Astrocyte (in vitro differentiated cells and primary cell): Measurements from ENCODE around the gene CSTF1. TPM values are rescaled to one million over a fixed set of nuclear protein-coding genes. Genes with fewer than 3 reads are reported as not detected.

Experiments used
- DNase-seq: peaks from one replicate; pipeline ENCODE4 v3.0.0-alpha.2; 2010; ENCODE audit warnings: low read depth
- FAIRE-seq: peaks from 2 replicates; lab custom pipeline; 2011; peaks lifted over from hg19 to GRCh38; lab: Jason Lieb, UNC
- H2AFZ ChIP-seq: 2 replicates; pipeline ENCODE4 v1.6.0; 2012; ENCODE audit warnings: low read depth, low read length, inconsistent platforms
- H3K27ac ChIP-seq: 2 replicates; pipeline ENCODE4 v1.5.1; 2011; ENCODE audit warnings: low read depth, low read length, inconsistent platforms
- H3K27me3 ChIP-seq: 2 replicates; pipeline ENCODE4 v1.6.0; 2011; ENCODE audit warnings: low read length, inconsistent platforms; ENCODE audit not compliant: insufficient read depth
- H3K36me3 ChIP-seq: 2 replicates; pipeline ENCODE4 v1.5.1; 2011; ENCODE audit warnings: low read length, inconsistent platforms; ENCODE audit not compliant: insufficient read depth
- H3K4me1 ChIP-seq: 2 replicates; pipeline ENCODE4 v1.5.1; 2011; ENCODE audit warnings: low read length, inconsistent platforms; ENCODE audit not compliant: insufficient read depth
- H3K4me2 ChIP-seq: 2 replicates; pipeline ENCODE4 v1.6.0; 2012; ENCODE audit warnings: low read length, inconsistent platforms
- H3K4me3 ChIP-seq: 2 replicates; pipeline ENCODE4 v1.5.1; 2011; ENCODE audit warnings: low read depth, mild to moderate bottlenecking, low read length, inconsistent platforms; ENCODE audit not compliant: insufficient read depth
- H3K79me2 ChIP-seq: 2 replicates; pipeline ENCODE4 v1.6.0; 2012; ENCODE audit warnings: mild to moderate bottlenecking, low read length, inconsistent platforms; ENCODE audit not compliant: insufficient read depth
- H3K9ac ChIP-seq: 2 replicates; pipeline ENCODE4 v1.6.0; 2012; ENCODE audit warnings: mild to moderate bottlenecking, low read length, inconsistent platforms
- H3K9me3 ChIP-seq: 2 replicates; pipeline ENCODE4 v1.5.1; 2012; ENCODE audit warnings: low read depth, mild to moderate bottlenecking, low read length, inconsistent platforms; ENCODE audit not compliant: insufficient read depth
- H4K20me1 ChIP-seq: 2 replicates; pipeline ENCODE4 v1.6.0; 2012; ENCODE audit warnings: low read length, inconsistent platforms; ENCODE audit not compliant: insufficient read depth
- H3K27ac Mint-ChIP-seq: one replicate; pipeline ENCODE4 v1.8.0; 2021; ENCODE audit warnings: mild to moderate bottlenecking, mixed read lengths; ENCODE audit not compliant: unreplicated experiment
- H3K27me3 Mint-ChIP-seq: one replicate; pipeline ENCODE4 v1.8.0; 2021; ENCODE audit warnings: low read depth, mixed read lengths; ENCODE audit not compliant: unreplicated experiment
- H3K36me3 Mint-ChIP-seq: one replicate; pipeline ENCODE4 v1.8.0; 2021; ENCODE audit warnings: low read depth, mixed read lengths; ENCODE audit not compliant: unreplicated experiment
- H3K4me1 Mint-ChIP-seq: one replicate; pipeline ENCODE4 v1.8.0; 2021; ENCODE audit warnings: low read depth, mixed read lengths; ENCODE audit not compliant: unreplicated experiment
- H3K4me3 Mint-ChIP-seq: one replicate; pipeline ENCODE4 v1.8.0; 2021; ENCODE audit warnings: mild to moderate bottlenecking, moderate library complexity, mixed read lengths; ENCODE audit not compliant: unreplicated experiment
- H3K9me3 Mint-ChIP-seq: one replicate; pipeline ENCODE4 v1.8.0; 2021; ENCODE audit warnings: mild to moderate bottlenecking, mixed read lengths; ENCODE audit not compliant: unreplicated experiment
- EZH2 ChIP-seq: IDR thresholded peaks from 2 replicates; pipeline ENCODE4 v1.6.1; 2012; ENCODE audit warnings: mild to moderate bottlenecking, low read length, inconsistent platforms; ENCODE audit not compliant: insufficient read depth
- total RNA-seq: library from RNA; stranded (reverse); gene quantifications from 2 replicates; pipeline ENCODE4 v1.2.1, GENCODE V29; 2021
- TF ChIP-seq, protein P1 (sequence below): IDR thresholded peaks from 2 replicates; pipeline ENCODE4 v1.5.1; 2011; ENCODE audit warnings: low read depth, mild to moderate bottlenecking, inconsistent platforms, low read length, moderate library complexity; ENCODE audit not compliant: insufficient read depth

Gene CSTF1
- total RNA-seq, 1 donor from 2014 or later: 30.3 TPM

DNA sequence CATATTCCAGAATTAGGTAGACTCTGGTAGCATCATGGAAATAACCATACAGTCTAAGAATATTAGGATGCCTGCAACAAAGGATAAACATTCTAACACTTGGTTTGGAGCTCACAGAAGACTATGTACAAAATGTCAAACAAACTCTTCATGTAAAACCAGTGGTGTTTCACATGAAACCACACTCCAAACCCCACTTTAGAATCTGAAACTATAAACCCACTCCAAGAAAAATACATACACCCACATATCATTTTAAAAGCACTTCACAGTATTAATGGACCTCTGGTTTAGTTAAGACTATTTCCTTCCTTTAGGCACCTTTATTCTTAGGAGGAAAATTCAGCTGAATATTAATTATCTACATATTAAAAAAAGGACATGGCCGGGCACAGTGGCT lies 10.9 kb upstream of the CSTF1 start:
- H4K20me1 ChIP-seq: peaks cover 8% of the 10 kb centered on the region
- Mint-ChIP-seq H3K27me3 (no peaks in the 10 kb centered on the region), H3K36me3 (peaks cover 3% of the 10 kb centered on the region), H3K27ac (no peak overlapping the region), H3K4me3 (no peak overlapping the region), H3K9me3 (no peaks in the 10 kb centered on the region), H3K4me1 (peaks cover 5% of the 10 kb centered on the region)
- TF ChIP-seq, protein P1, sequence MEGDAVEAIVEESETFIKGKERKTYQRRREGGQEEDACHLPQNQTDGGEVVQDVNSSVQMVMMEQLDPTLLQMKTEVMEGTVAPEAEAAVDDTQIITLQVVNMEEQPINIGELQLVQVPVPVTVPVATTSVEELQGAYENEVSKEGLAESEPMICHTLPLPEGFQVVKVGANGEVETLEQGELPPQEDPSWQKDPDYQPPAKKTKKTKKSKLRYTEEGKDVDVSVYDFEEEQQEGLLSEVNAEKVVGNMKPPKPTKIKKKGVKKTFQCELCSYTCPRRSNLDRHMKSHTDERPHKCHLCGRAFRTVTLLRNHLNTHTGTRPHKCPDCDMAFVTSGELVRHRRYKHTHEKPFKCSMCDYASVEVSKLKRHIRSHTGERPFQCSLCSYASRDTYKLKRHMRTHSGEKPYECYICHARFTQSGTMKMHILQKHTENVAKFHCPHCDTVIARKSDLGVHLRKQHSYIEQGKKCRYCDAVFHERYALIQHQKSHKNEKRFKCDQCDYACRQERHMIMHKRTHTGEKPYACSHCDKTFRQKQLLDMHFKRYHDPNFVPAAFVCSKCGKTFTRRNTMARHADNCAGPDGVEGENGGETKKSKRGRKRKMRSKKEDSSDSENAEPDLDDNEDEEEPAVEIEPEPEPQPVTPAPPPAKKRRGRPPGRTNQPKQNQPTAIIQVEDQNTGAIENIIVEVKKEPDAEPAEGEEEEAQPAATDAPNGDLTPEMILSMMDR: no peak
- TF ChIP-seq EZH2: no peak
- DNase-seq (no peak), FAIRE-seq (no peak)
- no peak overlapping the region for H3K9ac ChIP-seq
- no peak overlapping the region for H3K27ac ChIP-seq
- no peaks in the 10 kb centered on the region for H3K9me3 ChIP-seq
- H3K36me3 ChIP-seq: peaks cover 32% of the 10 kb centered on the region
- H2AFZ ChIP-seq: no peak overlapping the region
- no peaks in the 10 kb centered on the region for H3K27me3 ChIP-seq
- no peak overlapping the region for H3K4me3 ChIP-seq
- no peaks in the 10 kb centered on the region for H3K4me1 ChIP-seq
- peaks cover 77% of the 10 kb centered on the region for H3K79me2 ChIP-seq
- no peak overlapping the region for H3K4me2 ChIP-seq

DNA sequence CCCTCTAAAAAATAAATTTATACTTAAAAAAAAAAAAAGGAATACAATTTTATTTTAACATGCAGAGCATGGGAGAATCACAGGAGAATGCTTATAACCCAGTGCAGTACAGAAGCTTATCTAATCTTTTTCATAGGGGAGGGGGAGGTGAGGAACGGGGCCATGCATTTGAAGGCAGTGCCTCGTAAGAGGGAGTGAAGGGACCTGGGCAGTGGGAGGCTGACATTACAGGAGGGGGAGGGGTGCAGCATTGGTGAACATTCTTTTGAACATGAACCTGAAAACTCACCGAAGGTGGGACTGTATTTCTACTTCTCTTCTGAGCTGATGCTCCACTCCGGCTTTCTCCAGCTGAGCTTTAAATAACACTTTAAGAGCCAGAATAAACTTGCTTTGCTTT lies 9.7 kb upstream of the CSTF1 start:
- H4K20me1 ChIP-seq: peaks cover 8% of the 10 kb centered on the region
- no peak overlapping the region for H3K4me3 ChIP-seq
- H3K27me3 Mint-ChIP-seq: no peaks in the 10 kb centered on the region
- no peaks in the 10 kb centered on the region for H3K4me1 ChIP-seq
- H3K36me3 ChIP-seq: peaks cover 32% of the 10 kb centered on the region
- H3K9ac ChIP-seq: no peak overlapping the region
- no peak overlapping the region for H2AFZ ChIP-seq
- no peaks in the 10 kb centered on the region for H3K9me3 ChIP-seq
- no peaks in the 10 kb centered on the region for H3K27me3 ChIP-seq
- H3K36me3 Mint-ChIP-seq: no peaks in the 10 kb centered on the region
- H3K9me3 Mint-ChIP-seq: no peaks in the 10 kb centered on the region
- no peak overlapping the region for H3K4me2 ChIP-seq
- peaks cover 5% of the 10 kb centered on the region for H3K4me1 Mint-ChIP-seq
- TF ChIP-seq, protein P1: no peak
- FAIRE-seq: no peak
- H3K79me2 ChIP-seq: peaks cover 79% of the 10 kb centered on the region
- H3K27ac ChIP-seq: no peak overlapping the region
- H3K27ac Mint-ChIP-seq: no peak overlapping the region
- no peak overlapping the region for H3K4me3 Mint-ChIP-seq
- no peak for DNase-seq

DNA sequence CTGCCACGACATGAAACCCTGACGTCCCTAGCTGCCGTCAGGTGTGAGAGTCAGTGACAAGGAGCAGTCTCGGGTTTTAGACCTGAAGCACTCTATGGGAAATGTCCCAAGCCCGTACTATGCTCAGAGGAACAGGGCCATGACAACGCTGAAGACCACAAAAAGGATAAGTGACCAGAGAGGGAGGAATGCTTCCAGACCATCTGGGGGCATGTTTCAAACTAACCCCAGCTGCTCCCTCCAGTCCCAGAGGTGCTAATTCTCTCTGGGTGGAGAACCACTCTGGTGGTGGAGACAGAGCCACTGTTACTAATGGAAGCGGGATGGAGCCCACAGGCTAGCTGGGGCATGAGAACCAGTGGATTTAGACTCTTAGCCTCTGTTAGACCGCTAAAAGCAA lies 9.1 kb upstream of the CSTF1 start:
- H3K4me1 Mint-ChIP-seq: peaks cover 5% of the 10 kb centered on the region
- FAIRE-seq (no peak), DNase-seq (no peak)

More for the DNA sequence above, 9.1 kb upstream of the CSTF1 start:
- Histone ChIP-seq H3K9me3 (no peaks in the 10 kb centered on the region), H2AFZ (no peak overlapping the region), H3K79me2 (peaks cover 79% of the 10 kb centered on the region), H3K27me3 (no peaks in the 10 kb centered on the region), H3K4me3 (no peak overlapping the region), H4K20me1 (peaks cover 8% of the 10 kb centered on the region), H3K4me1 (no peaks in the 10 kb centered on the region), H3K9ac (no peak overlapping the region), H3K36me3 (peaks cover 32% of the 10 kb centered on the region), H3K4me2 (no peak overlapping the region), H3K27ac (no peak overlapping the region)
- Mint-ChIP-seq H3K27me3 (no peaks in the 10 kb centered on the region), H3K9me3 (no peaks in the 10 kb centered on the region), H3K36me3 (no peaks in the 10 kb centered on the region), H3K4me3 (no peak overlapping the region), H3K27ac (no peak overlapping the region)
- no peak for TF ChIP-seq EZH2
- TF ChIP-seq, protein P1: no peak
